ENCODE measurements around the gene PTTG1IP2. TPM values are rescaled to one million over a fixed set of nuclear protein-coding genes. Genes with fewer than 3 reads are reported as not detected.

The PTTG1IP2 gene
- polyA plus RNA-seq, 3 donors, result not detected

GRCh38 chr7:90503367-90503766 lies 33.9 kb downstream of the PTTG1IP2 start:
- Histone ChIP-seq H3K27me3 (ENCODE audit: control insufficient read depth in 2 of 2, insufficient read depth in 2 of 2, low read length in 2 of 2) (no peaks in the 10 kb centered on the region), H3K4me2 (replicated peaks; ENCODE audit: extremely low read depth, low read length, poor library complexity, severe bottlenecking) (no peak overlapping the region), H3K4me3 (replicated peaks in 1 of 3; ENCODE audit: low read depth in 2 of 3, low read length in 3 of 3) (no peak overlapping the region), H3K36me3 (replicated peaks in 1 of 2; ENCODE audit: control insufficient read depth in 1 of 2, insufficient read depth in 2 of 2, low read length in 2 of 2) (no peaks in the 10 kb centered on the region), H3K9ac (ENCODE audit: insufficient read depth, low read length, poor library complexity, severe bottlenecking) (no peak overlapping the region), H3K79me2 (ENCODE audit: insufficient read depth, low read length) (no peaks in the 10 kb centered on the region), H2AFZ (ENCODE audit: insufficient read depth, low read depth, low read length, poor library complexity, severe bottlenecking) (no peak overlapping the region), H4K20me1 (ENCODE audit: insufficient read depth, low read length) (no peaks in the 10 kb centered on the region), H3K27ac (ENCODE audit: low read depth in 1 of 2, low read length in 2 of 2) (no peak overlapping the region), H3K9me3 (replicated peaks in 1 of 2; ENCODE audit: control insufficient read depth in 1 of 2, insufficient read depth in 1 of 2, low read length in 2 of 2) (no peaks in the 10 kb centered on the region), H3K4me1 (ENCODE audit: control insufficient read depth in 1 of 2, insufficient read depth in 2 of 2, low read length in 2 of 2) (no peaks in the 10 kb centered on the region)
- peaks cover 0 to 7% (median 2%) of the 10 kb centered on the region in 3 donors for H3K27me3 Mint-ChIP-seq (ENCODE audit: low read depth in 3 of 3)
- DNase-seq, result no peak
- no peak overlapping the region for H3K27ac Mint-ChIP-seq
- no peak overlapping the region for H3K4me3 Mint-ChIP-seq
- TF ChIP-seq CTCF (IDR thresholded peaks at IDR 0.05), result no peak
- no peaks in the 10 kb centered on the region for H3K36me3 Mint-ChIP-seq
- no peaks in the 10 kb centered on the region for H3K9me3 Mint-ChIP-seq
- H3K4me1 Mint-ChIP-seq, result no peaks in the 10 kb centered on the region
- intact Hi-C loops (cut with micrococcal nuclease), result no loop called here
- no CpG with 5 or more reads among the region's 1 CpG for WGBS (ENCODE audit: insufficient coverage)

DNA sequence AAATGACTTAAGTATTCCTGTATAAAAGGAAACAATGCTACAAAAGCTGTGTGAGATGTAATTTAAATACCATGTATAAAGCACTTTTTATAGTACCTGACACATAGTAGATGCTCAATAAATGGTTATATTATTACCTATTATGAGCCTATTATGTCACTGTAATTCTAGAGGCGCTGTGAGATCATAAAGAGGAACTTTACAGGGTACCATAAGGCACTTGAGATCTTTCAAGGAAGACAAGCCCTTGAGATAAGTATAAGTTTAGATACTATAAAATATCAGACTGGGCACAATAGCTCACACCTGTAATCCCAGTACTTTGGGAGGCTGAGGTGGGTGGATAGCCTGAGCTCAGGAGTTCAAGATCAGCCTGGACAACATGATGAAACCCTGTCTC lies 38.3 kb downstream of the PTTG1IP2 start:
- no peak for TF ChIP-seq CTCF (IDR thresholded peaks at IDR 0.05)
- no peak for DNase-seq
- Histone ChIP-seq H3K27me3 (ENCODE audit: control insufficient read depth in 2 of 2, insufficient read depth in 2 of 2, low read length in 2 of 2) (no peaks in the 10 kb centered on the region), H3K4me1 (ENCODE audit: control insufficient read depth in 1 of 2, insufficient read depth in 2 of 2, low read length in 2 of 2) (no peaks in the 10 kb centered on the region), H3K4me3 (replicated peaks in 1 of 3; ENCODE audit: low read depth in 2 of 3, low read length in 3 of 3) (no peak overlapping the region), H2AFZ (ENCODE audit: insufficient read depth, low read depth, low read length, poor library complexity, severe bottlenecking) (no peak overlapping the region), H3K4me2 (replicated peaks; ENCODE audit: extremely low read depth, low read length, poor library complexity, severe bottlenecking) (no peak overlapping the region), H3K36me3 (replicated peaks in 1 of 2; ENCODE audit: control insufficient read depth in 1 of 2, insufficient read depth in 2 of 2, low read length in 2 of 2) (no peaks in the 10 kb centered on the region), H4K20me1 (ENCODE audit: insufficient read depth, low read length) (no peaks in the 10 kb centered on the region), H3K9me3 (replicated peaks in 1 of 2; ENCODE audit: control insufficient read depth in 1 of 2, insufficient read depth in 1 of 2, low read length in 2 of 2) (no peaks in the 10 kb centered on the region), H3K9ac (ENCODE audit: insufficient read depth, low read length, poor library complexity, severe bottlenecking) (no peak overlapping the region), H3K79me2 (ENCODE audit: insufficient read depth, low read length) (no peaks in the 10 kb centered on the region), H3K27ac (ENCODE audit: low read depth in 1 of 2, low read length in 2 of 2) (no peak overlapping the region)
- intact Hi-C loops (cut with micrococcal nuclease), result no loop called here
- H3K4me1 Mint-ChIP-seq, result no peaks in the 10 kb centered on the region
- H3K9me3 Mint-ChIP-seq, result no peaks in the 10 kb centered on the region
- WGBS (ENCODE audit: insufficient coverage), result no CpG with 5 or more reads among the region's 1 CpG
- no peaks in the 10 kb centered on the region for H3K36me3 Mint-ChIP-seq
- H3K4me3 Mint-ChIP-seq, result no peak overlapping the region
- no peak overlapping the region for H3K27ac Mint-ChIP-seq
- H3K27me3 Mint-ChIP-seq (ENCODE audit: low read depth in 3 of 3), result peaks cover 3 to 5% (median 4%) of the 10 kb centered on the region in 3 donors

Measured in CD14-positive monocyte (primary cell).